Neural cell (in vitro differentiated cells): ENCODE results near the gene ARID1B.

Experiments
- CTCF ChIP-seq: fragments of 450-650 bp; IDR thresholded peaks from 2 replicates; pipeline ENCODE4 v1.5.1; 2014; ENCODE audit warnings: antibody characterized with exemption, mild to moderate bottlenecking, moderate library complexity; ENCODE audit not compliant: poor library complexity, severe bottlenecking
- POLR2AphosphoS5 ChIP-seq: IDR thresholded peaks from 2 replicates; pipeline ENCODE4 v1.6.1; 2012
- TAF1 ChIP-seq: IDR thresholded peaks from 2 replicates; pipeline ENCODE4 v1.6.1; 2012; ENCODE audit warnings: low read depth

GRCh38 chr6:156850353-156850752, 73.2 kb downstream of the ARID1B start:
- TF ChIP-seq CTCF (no peak), POLR2AphosphoS5 (no peak), TAF1 (no peak)
